Peyer's patch (tissue), 4 donors: ENCODE data around the gene PKIG.

Experiments
- CTCF ChIP-seq, 6 experiments: fragments of 450-650 bp in 4 of 6; fragments of 200-600 bp in 2 of 6; sonication (generic) in 1 of 6; IDR thresholded peaks; one replicate each; pipeline ENCODE4 v1.5.1; 2017 to 2019; ENCODE audit warnings: antibody characterized with exemption in 6 of 6, mild to moderate bottlenecking in 3 of 6, moderate library complexity in 1 of 6
- POLR2A ChIP-seq, 2 donors: fragments of 450-650 bp; IDR thresholded peaks; one replicate each; pipeline ENCODE4 v1.5.1; 2017; ENCODE audit warnings: antibody characterized with exemption in 2 of 2, mild to moderate bottlenecking in 2 of 2, moderate library complexity in 2 of 2

DNA sequence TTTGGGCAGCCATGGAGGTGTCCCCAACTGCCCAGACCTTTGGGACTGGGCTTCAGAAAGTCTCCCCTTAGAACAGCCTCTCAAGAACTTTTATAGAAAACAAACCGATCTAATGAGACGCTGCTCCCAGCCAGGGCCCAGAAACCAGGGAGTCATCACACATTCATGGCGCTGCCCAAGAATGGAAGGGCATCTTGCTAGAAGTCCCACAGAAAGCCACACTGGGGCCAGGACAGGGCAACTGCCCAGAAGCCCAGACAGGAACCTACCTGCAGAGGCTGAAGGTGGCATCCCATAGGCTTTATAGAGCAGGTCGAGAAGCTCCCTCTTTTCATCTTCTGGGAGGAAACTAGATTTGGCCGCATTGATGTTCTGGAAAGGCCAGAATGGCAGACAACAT lies 37.7 kb downstream of the PKIG start:
- TF ChIP-seq CTCF (IDR thresholded peaks at IDR 0.05) (no peak), POLR2A (IDR thresholded peaks at IDR 0.05) (no peak)
